NCI-H1417 treated with DMSO at 0.1 percent for 48 hours (cell line): ENCODE measurements around the gene ATP5F1A.
"Not testable (repeated sequence)": the region's sequence is repeated elsewhere in the genome, so short reads cannot be mapped to it uniquely, and the experiment has no call there.

ENCODE experiments used
- DNase-seq: peaks from one replicate; lab custom pipeline; 2025; lab: John Stamatoyannopoulos, UW

The ATP5F1A gene

GRCh38 chr18:46047369-46047768 is 50.7 kb downstream of the ATP5F1A start:
- DNase-seq = not testable (repeated sequence)

GRCh38 chr18:46046688-46047087 is 51.4 kb downstream of the ATP5F1A start:
- no peak for DNase-seq

GRCh38 chr18:46046126-46046525 is 52.0 kb downstream of the ATP5F1A start:
- DNase-seq = no peak

GRCh38 chr18:46042571-46043123 is 55.4 kb downstream of the ATP5F1A start:
- DNase-seq = no peak

GRCh38 chr18:46040747-46041104 is 57.4 kb downstream of the ATP5F1A start:
- no peak for DNase-seq

- no peak for DNase-seq
Observed at GRCh38 chr18:46040033-46040746, 57.9 kb downstream of the ATP5F1A start.

GRCh38 chr18:46037512-46038305 is 60.4 kb downstream of the ATP5F1A start:
- DNase-seq = no peak

- no peak for DNase-seq
Observed at GRCh38 chr18:46035696-46036680, 62.1 kb downstream of the ATP5F1A start.

- DNase-seq = no peak
Observed at GRCh38 chr18:46034230-46034629, 63.9 kb downstream of the ATP5F1A start.

- DNase-seq = no peak
Observed at GRCh38 chr18:46031741-46032140, 66.4 kb downstream of the ATP5F1A start.
